ENCODE data around the gene ABCC5. TPM values are rescaled to one million over a fixed set of nuclear protein-coding genes. Genes with fewer than 3 reads are reported as not detected.

The ABCC5 gene
- total RNA-seq = 16.4 and 20.7 TPM in 2 replicates

DNA sequence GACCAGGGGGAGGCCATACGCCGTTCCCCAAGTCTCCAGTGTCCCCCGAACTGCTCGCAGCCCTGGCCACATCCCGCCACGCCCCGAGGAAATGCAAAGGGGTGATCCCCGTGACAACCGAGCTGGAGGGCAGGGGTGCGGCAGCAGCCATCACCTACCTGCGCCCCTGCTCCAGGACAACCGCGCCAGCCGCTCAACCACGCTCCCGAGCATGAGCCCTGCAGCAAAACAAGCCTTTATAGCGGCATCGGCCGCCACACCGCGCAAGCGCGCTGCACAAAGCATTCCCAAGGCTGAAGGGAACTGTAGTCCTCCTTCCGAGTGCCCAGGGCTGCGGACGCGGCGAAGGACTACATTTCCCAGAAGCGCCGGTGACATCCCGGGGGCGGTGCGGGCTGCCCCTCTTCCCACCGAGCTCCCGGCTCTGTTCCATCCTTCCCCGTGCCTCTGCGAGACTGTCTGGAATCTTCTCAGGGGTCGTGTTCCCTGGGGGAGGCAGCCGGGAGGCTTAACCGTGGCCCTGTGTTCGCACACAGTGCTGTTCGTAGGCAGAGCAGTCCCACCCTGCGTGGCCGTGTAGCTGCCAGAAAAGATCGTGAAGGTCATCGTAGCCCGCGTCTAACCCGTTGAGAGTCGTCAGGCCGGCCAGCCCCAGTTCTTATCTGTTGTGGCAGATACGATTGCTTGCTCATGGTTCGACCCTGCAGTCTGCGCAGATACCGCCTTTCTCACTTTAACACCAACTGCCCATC lies at the start of gene ABCC5:
Gene ABCC5 (minus strand): TSS at position 213 of the 752 bp plus-strand sequence. CDS start 3,492 bp downstream, outside the sequence.

GRCh38 chr3:184052767-184053166 lies 35.1 kb upstream of the ABCC5 start, which contains the start of gene HTR3C:
HTR3C (plus strand) TSS chr3:184053047; CDS start chr3:184053081, 34 bp downstream.

GRCh38 chr3:184031187-184031792 lies 13.6 kb upstream of the ABCC5 start, which contains the start of gene HTR3D:
HTR3D (plus strand) TSS chr3:184031742; CDS start chr3:184031742, 0 bp downstream.

GRCh38 chr3:183884427-183885296 lies 133.0 kb downstream of the ABCC5 start, which contains the start of gene PARL:
PARL (minus strand) TSS chr3:183884880; CDS start chr3:183884846, 34 bp downstream.

Other genes starting within 250 kb of the ABCC5 start
- gene MAP6D1, start 192.3 kb downstream of the ABCC5 start, total RNA-seq = 0.75 and 1.2 TPM in 2 replicates
- gene PARL, start 133.0 kb downstream of the ABCC5 start, total RNA-seq = 35.3 and 37.1 TPM in 2 replicates
- not detected in 2 replicates for gene HTR3D, start 13.9 kb upstream of the ABCC5 start, total RNA-seq
- not detected in 2 replicates for gene HTR3C, start 35.2 kb upstream of the ABCC5 start, total RNA-seq
- not detected in 2 replicates for gene HTR3E, start 79.2 kb upstream of the ABCC5 start, total RNA-seq
- 39.6 and 41.7 TPM in 2 replicates for gene EIF2B5, start 117.5 kb upstream of the ABCC5 start, total RNA-seq
- gene DVL3, start 137.5 kb upstream of the ABCC5 start, total RNA-seq = 26.0 and 31.9 TPM in 2 replicates
- 476 and 505 TPM in 2 replicates for gene AP2M1, start 157.0 kb upstream of the ABCC5 start, total RNA-seq
- gene ABCF3, start 168.3 kb upstream of the ABCC5 start, total RNA-seq = 46.4 and 47.9 TPM in 2 replicates
- under 0.01 TPM in 1 of 2 replicates, not detected in the other for gene VWA5B2, start 211.7 kb upstream of the ABCC5 start, total RNA-seq
- gene ALG3, start 231.1 kb upstream of the ABCC5 start, total RNA-seq = 19.1 and 24.6 TPM in 2 replicates
- gene EEF1AKMT4, start 231.8 kb upstream of the ABCC5 start, total RNA-seq = 3.6 and 4.9 TPM in 2 replicates
- 0.19 TPM in 1 of 2 replicates, not detected in the other for gene CAMK2N2, start 243.7 kb upstream of the ABCC5 start, total RNA-seq